Measurements from ENCODE around the gene FAM120B. TPM values are rescaled to one million over a fixed set of nuclear protein-coding genes. Genes with fewer than 3 reads are reported as not detected.
A peak's percentile ranks its signal among the peaks of the same experiment; 100 is the strongest.

The FAM120B gene
- polyA plus RNA-seq, 1 donor from 2014 or later: 24.5 TPM

- peaks cover 65% of the 10 kb centered on the region for H3K27me3 Mint-ChIP-seq
- peak overlapping the region; percentile 72 to 90 (median 83) for H3K4me3 Mint-ChIP-seq
- H3K27ac Mint-ChIP-seq: peak overlapping the region in 1 of 3 donors; percentile 16
- peaks cover 2% of the 10 kb centered on the region for H3K36me3 Mint-ChIP-seq
- peaks cover 11 to 40% (median 21%) of the 10 kb centered on the region in 3 donors for H3K4me1 Mint-ChIP-seq
- H3K9me3 Mint-ChIP-seq: peaks cover 0 to 2% (median 0%) of the 10 kb centered on the region in 3 donors
Observed at GRCh38 chr6:170295510-170296422, 10.8 kb upstream of the FAM120B start.

- peaks cover 0 to 2% (median under 1%) of the 10 kb centered on the region in 3 donors for H3K9me3 Mint-ChIP-seq
- H3K4me3 Mint-ChIP-seq: no peak overlapping the region
- H3K27ac Mint-ChIP-seq: no peak overlapping the region
- H3K36me3 Mint-ChIP-seq: peaks cover 2% of the 10 kb centered on the region
- peaks cover 11 to 40% (median 21%) of the 10 kb centered on the region in 3 donors for H3K4me1 Mint-ChIP-seq
- peaks cover 67% of the 10 kb centered on the region for H3K27me3 Mint-ChIP-seq
Observed at GRCh38 chr6:170296423-170296745, 10.2 kb upstream of the FAM120B start.

DNA sequence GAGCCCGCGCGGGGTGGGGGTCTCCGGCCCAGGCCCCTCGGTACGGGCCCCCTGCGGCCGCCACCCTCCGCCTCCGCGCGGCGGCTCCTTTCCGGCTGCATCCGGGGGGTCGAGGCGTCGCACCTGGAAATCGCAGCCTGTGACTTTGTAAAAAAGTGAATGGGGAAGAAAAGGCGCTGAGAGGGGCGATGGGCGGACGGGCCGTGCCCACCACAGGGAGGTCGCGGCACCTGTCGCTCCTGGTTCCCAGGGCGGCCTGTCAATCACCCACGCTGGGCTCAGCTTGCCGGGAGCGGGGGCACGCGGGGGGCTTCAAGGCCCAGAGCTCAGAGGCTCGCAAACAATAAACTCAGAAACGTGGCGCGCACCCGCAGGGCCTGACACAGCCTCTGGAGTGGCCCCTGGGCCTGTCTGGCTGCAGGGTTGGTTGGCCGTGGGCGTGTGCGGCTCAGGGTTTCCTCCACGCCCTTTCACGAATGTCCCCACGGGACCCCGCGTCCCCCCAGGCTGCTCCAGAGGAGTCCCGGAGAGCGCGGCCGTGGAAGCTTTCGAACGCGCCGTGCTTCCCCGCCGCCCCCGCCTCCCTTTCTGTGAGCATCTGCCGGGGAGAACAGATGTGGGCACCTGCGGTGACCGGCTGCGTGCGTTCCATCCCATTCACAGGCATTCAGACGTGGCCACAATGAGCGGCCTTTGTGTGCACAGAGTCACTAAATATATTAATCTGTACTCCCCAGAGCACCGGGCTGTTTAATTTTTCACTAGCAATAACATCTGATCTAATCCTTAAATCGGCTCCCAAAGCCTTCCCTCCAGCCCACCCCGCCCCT lies 9.6 kb upstream of the FAM120B start:
- H3K9me3 Mint-ChIP-seq: peaks cover 2 to 6% (median 5%) of the 10 kb centered on the region in 3 donors
- H3K4me3 Mint-ChIP-seq: peak overlapping the region; percentile 52 to 78 (median 56)
- peaks cover 6% of the 10 kb centered on the region for H3K36me3 Mint-ChIP-seq
- H3K27me3 Mint-ChIP-seq: peaks cover 69% of the 10 kb centered on the region
- peaks cover 8 to 36% (median 19%) of the 10 kb centered on the region in 3 donors for H3K4me1 Mint-ChIP-seq
- peak overlapping the region in 2 of 3 donors; percentile 26 to 57 for H3K27ac Mint-ChIP-seq

- H3K27ac Mint-ChIP-seq: peak overlapping the region in 2 of 3 donors; percentile 26 to 57
- H3K4me1 Mint-ChIP-seq: peaks cover 3 to 28% (median 11%) of the 10 kb centered on the region in 3 donors
- H3K4me3 Mint-ChIP-seq: peak overlapping the region in 2 of 4 donors; percentile 43 to 55
- H3K36me3 Mint-ChIP-seq: peaks cover 6% of the 10 kb centered on the region
- H3K27me3 Mint-ChIP-seq: peaks cover 65% of the 10 kb centered on the region
- H3K9me3 Mint-ChIP-seq: peaks cover 2 to 6% (median 6%) of the 10 kb centered on the region in 3 donors
Observed at GRCh38 chr6:170297576-170298330, 8.8 kb upstream of the FAM120B start.

- Mint-ChIP-seq H3K27me3 (peaks cover 62% of the 10 kb centered on the region), H3K36me3 (peaks cover 6% of the 10 kb centered on the region), H3K4me1 (peaks cover 0 to 20% (median 6%) of the 10 kb centered on the region in 3 donors), H3K9me3 (peaks cover 2 to 6% (median 6%) of the 10 kb centered on the region in 3 donors), H3K27ac (peak overlapping the region in 1 of 3 donors; percentile 6), H3K4me3 (peak overlapping the region in 1 of 4 donors; percentile 46)
Observed at GRCh38 chr6:170298688-170299087, 7.9 kb upstream of the FAM120B start.

DNA sequence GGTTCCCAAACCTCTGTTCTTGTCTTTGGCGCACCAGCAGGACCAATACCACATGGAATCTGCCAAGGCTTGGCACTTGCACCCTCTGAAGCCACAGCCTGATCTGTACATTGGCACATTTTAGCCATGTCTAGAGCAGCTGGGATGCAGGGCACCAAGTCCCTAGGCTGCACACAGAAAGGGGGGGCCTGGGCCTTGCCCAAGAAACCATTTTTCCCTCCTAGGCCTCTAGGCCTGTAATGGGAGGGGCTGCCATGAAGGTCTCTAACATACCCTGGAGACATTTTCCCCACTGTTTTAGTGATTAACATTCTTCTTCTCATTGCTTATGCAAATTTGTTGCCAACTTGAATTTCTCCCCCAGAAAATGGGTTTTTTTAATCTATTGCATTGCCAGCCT lies 5.4 kb upstream of the FAM120B start:
- Mint-ChIP-seq H3K27ac (no peak overlapping the region), H3K4me3 (no peak overlapping the region), H3K9me3 (peaks cover 0 to 6% (median 6%) of the 10 kb centered on the region in 3 donors), H3K27me3 (peaks cover 49% of the 10 kb centered on the region), H3K4me1 (peaks cover 0 to 7% (median 5%) of the 10 kb centered on the region in 3 donors), H3K36me3 (peaks cover 6% of the 10 kb centered on the region)

DNA sequence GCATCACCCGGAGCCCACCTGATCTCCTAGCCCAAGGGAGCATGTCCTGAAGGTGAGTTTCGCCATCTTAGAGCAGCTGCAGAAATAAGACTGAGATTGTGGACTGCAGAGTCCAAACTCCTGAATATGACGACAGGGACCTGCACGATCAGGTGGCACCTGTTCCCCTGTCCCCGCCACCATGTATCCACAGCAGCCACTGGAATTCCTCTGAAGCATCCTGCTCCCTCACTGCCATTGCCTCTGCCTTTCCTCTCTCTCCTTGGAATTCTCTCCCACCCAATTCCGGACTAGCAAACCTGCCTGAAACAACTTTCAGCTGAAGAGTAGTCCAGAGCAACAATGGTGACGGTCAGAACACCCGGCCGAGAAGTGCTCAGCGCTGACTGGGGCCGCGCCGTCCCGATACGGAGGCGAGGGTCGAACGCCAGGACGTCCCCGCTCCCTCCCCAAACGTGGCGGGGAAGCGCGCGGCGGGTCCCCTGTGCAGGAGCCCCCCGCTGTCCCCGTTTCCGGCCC lies 694 bp upstream of the FAM120B start:
- Mint-ChIP-seq H3K27me3 (peaks cover 15% of the 10 kb centered on the region), H3K4me1 (peaks cover 24 to 33% (median 28%) of the 10 kb centered on the region in 3 donors), H3K4me3 (peak overlapping the region; percentile 82 to 98 (median 92)), H3K9me3 (peaks cover 0 to 6% (median 6%) of the 10 kb centered on the region in 3 donors), H3K27ac (peak overlapping the region in 2 of 3 donors; percentile 64 to 82), H3K36me3 (peaks cover 4% of the 10 kb centered on the region)

DNA sequence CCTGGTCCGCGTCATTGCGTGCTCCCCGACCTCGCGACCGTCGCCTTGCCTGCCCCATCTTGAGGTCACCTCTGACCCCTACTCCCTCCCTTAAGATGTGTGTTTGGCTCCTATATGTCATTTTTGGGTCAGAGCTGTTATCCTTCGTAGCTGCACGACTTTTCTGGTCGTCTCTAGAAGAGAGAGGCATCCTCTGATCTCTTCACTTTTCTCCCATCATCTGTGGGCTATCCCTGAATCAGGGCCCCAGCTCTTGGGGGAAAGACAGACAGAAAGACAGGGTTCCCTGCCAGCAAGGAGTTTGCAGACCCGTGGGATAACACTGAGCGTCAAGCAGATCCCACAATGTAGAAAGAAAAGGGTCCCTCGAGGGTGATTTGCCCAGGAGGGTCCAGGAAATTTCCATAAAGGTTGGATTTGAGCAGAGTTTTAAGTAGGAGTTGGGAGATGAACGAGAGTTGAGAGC lies 555 bp downstream of the FAM120B start:
- peak overlapping the region; percentile 82 to 98 (median 95) for H3K4me3 Mint-ChIP-seq
- peaks cover 6% of the 10 kb centered on the region for H3K27me3 Mint-ChIP-seq
- H3K9me3 Mint-ChIP-seq: no peaks in the 10 kb centered on the region
- peaks cover 3% of the 10 kb centered on the region for H3K36me3 Mint-ChIP-seq
- H3K4me1 Mint-ChIP-seq: peaks cover 27 to 40% (median 37%) of the 10 kb centered on the region in 3 donors
- H3K27ac Mint-ChIP-seq: peak overlapping the region; percentile 79 to 97 (median 84)

DNA sequence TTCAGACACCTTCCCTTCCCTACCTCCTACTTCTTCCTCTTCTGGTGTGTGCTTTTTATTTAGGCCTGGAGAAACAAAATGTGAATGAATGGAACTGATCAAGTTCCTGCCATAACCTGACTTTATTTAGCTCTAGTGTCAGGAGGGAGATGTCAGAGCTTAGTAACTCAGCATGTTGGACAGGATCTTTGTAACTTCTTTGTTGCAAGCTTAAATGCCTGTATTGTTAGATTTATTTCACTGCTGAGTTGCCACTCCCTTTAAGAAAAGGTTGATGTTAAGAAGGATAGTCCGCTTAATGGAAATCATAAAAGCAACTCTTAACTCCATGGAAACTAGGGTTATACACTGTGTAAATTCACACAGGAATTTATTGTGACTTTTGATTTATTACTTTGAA lies 2.2 kb downstream of the FAM120B start:
- Mint-ChIP-seq H3K27ac (peak overlapping the region in 1 of 3 donors; percentile 79), H3K9me3 (no peaks in the 10 kb centered on the region), H3K36me3 (peaks cover 3% of the 10 kb centered on the region), H3K4me3 (peak overlapping the region in 3 of 4 donors; percentile 15 to 82 (median 36)), H3K27me3 (peaks cover 4% of the 10 kb centered on the region), H3K4me1 (peaks cover 28 to 49% (median 47%) of the 10 kb centered on the region in 3 donors)

DNA sequence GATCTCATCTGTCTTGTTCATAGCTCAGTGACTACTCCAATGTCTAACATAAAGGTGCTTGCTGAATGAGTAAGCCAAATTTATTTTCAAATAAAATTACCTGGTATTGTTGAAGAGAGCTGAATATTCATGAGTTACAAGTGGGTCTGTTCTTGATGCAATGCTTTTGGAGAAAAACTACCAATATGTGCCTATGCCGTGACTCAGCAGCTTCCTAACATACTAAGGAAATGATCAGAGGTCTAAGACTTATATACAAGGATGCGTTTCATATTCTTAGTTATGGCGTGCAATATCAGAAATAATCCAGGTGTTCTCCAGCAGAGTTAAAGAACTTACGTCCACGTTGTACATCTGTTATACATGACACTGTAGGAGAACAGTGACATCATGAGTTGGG lies 5.1 kb downstream of the FAM120B start:
- Mint-ChIP-seq H3K9me3 (no peaks in the 10 kb centered on the region), H3K27ac (peak overlapping the region in 1 of 3 donors; percentile 69), H3K4me1 (peaks cover 28 to 54% (median 42%) of the 10 kb centered on the region in 3 donors), H3K36me3 (peaks cover 4% of the 10 kb centered on the region), H3K27me3 (no peaks in the 10 kb centered on the region), H3K4me3 (peak overlapping the region in 1 of 4 donors; percentile 27)

DNA sequence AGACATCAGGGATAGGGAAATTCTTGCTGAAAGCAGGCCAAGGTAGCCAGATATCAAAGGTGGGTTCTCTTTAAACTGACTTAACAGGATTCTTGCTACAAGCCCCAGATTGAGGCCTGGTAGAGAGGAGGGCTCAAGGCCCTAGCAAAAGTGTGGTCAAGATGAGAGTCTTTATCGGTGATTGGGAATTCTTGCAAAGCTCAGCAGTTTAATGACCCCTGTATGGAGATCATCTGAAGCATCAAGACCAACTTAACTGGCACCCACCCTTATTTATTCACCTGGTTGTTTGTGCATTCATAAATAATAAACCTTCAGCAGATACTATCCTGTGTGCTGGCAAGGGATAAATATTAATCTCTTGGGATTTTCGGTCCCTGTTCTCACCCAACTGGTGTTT lies 6.3 kb downstream of the FAM120B start:
- Mint-ChIP-seq H3K36me3 (peaks cover 5% of the 10 kb centered on the region), H3K4me3 (peak overlapping the region in 1 of 4 donors; percentile 13), H3K27me3 (no peaks in the 10 kb centered on the region), H3K27ac (peak overlapping the region in 2 of 3 donors; percentile 39 to 43), H3K9me3 (no peaks in the 10 kb centered on the region), H3K4me1 (peaks cover 20 to 53% (median 35%) of the 10 kb centered on the region in 3 donors)

GRCh38 chr6:170313716-170314295 lies 7.2 kb downstream of the FAM120B start:
- peaks cover 5% of the 10 kb centered on the region for H3K36me3 Mint-ChIP-seq
- peak overlapping the region in 1 of 3 donors; percentile 43 for H3K27ac Mint-ChIP-seq
- H3K9me3 Mint-ChIP-seq: no peaks in the 10 kb centered on the region
- peaks cover 12 to 44% (median 27%) of the 10 kb centered on the region in 3 donors for H3K4me1 Mint-ChIP-seq
- no peaks in the 10 kb centered on the region for H3K27me3 Mint-ChIP-seq
- H3K4me3 Mint-ChIP-seq: no peak overlapping the region

DNA sequence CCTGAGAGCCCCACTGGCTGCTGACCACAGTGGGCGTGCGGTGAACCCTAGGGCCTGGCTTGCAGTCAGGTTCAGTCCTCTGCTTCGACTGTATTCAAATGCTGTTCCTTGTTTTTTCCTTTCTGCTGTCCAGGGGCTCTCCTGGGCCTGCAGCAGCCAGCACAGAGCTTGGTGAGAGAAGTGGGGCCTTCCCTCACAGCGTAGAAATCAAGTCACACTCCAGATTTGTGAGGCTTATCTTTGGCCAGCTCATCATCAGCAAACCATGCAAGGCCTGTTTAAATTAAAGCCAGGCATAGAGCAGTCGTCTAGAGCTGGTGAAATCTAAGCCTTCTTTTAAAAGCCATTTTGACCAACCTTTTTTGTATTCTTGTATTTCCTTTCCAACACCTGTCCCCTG lies 8.4 kb downstream of the FAM120B start:
- Mint-ChIP-seq H3K4me1 (peaks cover 9 to 45% (median 21%) of the 10 kb centered on the region in 3 donors), H3K9me3 (no peaks in the 10 kb centered on the region), H3K27me3 (no peaks in the 10 kb centered on the region), H3K4me3 (no peak overlapping the region), H3K36me3 (peaks cover 5% of the 10 kb centered on the region), H3K27ac (no peak overlapping the region)
